GM21825 (cell line): ENCODE results near the gene FAM24A.
"Not testable (repeated sequence)": the region's sequence is repeated elsewhere in the genome, so short reads cannot be mapped to it uniquely, and the experiment has no call there.

Source experiments
- ATAC-seq: cut with Tn5 transposase; IDR thresholded peaks from one replicate; pipeline ENCODE4 v1.9.1; 2021; ENCODE audit warnings: mild to moderate bottlenecking, moderate library complexity; ENCODE audit not compliant: unreplicated experiment

The FAM24A gene, protein sequence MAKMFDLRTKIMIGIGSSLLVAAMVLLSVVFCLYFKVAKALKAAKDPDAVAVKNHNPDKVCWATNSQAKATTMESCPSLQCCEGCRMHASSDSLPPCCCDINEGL

DNA sequence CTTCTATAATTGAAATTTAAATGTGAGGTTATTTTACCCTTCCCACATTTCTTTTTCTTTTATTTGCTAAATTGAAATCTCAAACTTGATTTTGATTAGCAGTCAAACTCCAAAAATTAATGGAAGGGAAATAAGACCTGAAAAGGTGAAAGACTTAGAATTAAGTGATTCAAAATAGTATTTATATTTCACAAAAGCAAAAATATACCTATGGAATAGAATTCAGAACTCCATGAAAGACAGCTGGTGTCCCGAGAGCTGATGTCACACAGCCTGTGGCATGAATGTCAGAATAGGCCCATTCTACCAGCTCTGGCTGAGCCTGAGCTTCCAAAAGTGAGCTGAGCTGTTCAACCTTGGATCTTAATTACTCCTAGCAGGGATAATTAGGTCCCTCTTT lies at the start of gene FAM24A:
Gene FAM24A, plus strand, starts transcription at position 301 of the 400 bp plus-strand sequence. CDS start 1,025 bp downstream, outside the sequence.
- no peak for ATAC-seq

DNA sequence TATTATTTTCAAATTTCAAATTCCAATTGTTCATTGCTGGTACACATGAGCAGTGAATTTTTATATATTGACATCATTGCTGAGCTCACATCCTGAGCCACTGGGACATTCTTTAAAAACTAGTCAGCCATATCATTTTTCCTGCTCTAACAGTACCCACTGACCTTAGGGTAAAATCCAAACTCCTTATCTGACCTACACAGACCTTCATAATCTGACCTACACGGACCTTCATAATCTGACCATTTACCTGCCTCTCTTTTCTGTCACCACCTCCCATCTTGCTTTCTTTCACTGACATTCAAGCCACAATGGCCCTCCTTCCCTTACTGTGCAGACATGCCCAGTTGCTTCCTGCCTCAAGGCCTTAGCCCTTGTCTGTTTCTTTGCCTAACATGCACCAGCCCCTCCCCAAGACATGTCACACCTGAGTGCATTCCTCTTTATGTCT lies 48.7 kb upstream of the FAM24A start:
- ATAC-seq = no peak

DNA sequence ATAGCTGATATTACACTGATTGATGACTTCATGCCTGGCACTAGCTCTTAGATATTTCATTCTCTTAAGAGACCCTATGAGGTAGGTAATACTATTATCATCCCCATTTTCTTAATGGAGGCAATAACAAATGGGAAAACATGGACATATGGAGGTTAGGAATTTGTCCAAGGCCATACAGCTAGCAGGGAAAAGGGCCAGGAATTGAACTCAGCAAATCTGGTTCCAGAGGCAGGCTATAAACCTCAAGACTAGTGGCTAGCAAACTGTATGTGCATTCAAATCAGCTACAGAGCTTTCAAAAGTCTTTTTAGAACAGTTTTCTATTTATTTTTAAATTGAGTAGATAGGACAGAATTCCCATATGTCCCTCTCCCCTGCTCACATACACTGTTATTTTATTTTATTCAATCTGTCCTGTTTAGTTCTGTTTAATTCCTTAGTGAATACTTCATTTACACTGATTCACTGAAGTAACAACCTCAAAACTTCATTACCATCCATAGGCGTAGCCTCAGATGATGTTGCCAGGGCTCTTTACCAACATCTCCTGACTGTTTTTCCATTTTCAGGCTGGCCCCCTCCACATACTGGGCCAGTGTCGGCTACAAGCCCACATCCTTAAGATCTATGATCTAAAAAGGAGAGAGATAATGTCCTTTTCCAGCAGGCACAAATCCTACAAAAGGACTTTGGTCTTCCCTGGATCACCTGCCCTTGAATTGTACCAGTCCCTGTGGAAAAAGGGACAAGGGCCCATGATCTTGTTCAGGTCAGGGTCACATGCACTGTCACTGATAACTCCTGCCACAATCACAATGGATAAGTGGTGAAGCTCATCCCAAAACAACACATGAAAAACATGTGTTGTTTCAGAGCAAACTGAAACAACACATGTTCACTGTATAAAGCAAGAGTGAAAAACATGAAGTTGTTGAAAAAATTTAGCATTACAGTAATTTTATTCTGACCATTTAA lies 46.9 kb upstream of the FAM24A start:
- ATAC-seq = no peak

DNA sequence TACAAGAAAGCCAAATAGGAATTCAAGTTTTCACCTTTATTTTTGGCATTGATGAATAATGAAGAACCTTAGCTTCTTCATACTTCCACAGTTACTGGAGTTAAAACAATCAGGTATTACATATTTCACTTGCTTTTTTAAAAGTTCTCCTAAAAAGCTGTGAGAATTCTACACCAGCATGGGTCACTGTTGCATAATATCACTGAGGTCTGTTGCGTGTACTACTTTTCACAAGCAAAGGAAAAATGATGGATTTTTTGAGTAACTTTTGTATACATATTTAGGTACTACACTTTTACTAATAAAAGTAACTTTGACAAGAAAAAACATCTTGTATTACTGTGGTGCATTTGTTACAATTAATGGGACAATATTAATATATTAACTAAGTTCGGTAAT lies 46.2 kb upstream of the FAM24A start:
- ATAC-seq = no peak

DNA sequence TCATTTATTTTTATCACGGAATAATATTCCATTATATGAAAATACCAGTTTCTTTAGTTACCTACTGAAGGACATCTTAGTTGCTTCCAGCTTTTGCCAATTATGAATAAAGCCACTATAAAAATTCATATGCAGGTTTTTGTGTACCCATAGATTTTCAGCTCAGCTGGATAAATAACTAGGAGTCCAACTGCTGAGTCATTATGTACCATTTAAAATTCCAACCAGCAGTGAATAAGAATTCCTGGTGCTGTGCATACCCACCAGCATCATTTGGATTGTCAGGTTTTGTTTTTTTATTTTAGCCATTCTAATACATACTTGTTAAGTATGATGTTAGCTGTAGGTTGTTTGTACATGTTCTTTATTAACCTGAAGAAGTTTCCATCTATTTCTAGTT lies 45.5 kb upstream of the FAM24A start:
- no peak for ATAC-seq

DNA sequence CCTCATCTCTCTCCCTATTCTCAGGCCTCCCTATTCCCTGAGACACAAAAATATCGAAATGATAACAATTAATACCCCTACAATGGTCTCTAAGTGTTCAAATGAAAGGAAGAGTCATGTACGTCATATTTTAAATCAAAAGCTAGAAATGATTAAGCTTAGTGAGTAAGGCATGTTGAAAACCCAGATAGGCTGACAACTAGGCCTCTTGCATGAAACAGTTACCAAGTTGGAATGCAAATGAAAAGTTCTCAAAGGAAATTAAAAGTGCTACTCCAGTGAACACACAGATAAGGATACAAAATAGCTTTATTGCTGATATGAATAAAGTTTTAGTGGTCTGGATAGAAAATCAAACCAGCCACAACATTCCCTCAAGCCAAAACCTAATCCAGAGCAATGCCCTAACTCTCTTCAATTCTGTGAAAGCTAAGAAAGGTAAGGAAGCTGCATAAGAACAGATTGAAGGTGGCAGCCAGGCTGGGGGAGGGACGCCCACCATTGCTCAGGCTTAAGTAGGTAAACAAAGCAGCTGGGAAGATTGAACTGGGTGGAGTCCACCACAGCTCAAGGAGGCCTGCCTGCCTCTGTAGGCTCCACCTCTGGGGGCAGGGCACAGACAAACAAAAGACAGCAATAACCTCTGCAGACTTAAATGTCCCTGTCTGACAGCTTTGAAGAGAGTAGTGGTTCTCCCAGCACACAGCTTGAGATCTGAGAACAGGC lies 43.5 kb upstream of the FAM24A start:
- not testable (repeated sequence) for ATAC-seq

DNA sequence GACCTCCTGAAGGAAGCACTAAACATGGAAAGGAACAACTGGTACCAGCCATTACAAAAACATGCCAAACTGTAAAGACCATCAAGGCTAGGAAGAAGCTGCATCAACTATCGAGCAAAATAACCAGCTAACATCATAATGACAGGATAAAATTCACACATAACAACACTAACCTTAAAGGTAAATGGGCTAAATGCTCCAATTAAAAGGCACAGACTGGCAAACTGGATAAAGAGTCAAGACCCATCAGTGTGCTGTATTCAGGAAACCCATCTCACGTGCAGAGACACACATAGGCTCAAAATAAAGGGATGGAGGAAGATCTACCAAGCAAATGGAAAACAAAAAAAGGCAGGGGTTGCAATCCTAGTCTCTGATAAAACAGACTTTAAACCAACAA lies 41.6 kb upstream of the FAM24A start:
- not testable (repeated sequence) for ATAC-seq

DNA sequence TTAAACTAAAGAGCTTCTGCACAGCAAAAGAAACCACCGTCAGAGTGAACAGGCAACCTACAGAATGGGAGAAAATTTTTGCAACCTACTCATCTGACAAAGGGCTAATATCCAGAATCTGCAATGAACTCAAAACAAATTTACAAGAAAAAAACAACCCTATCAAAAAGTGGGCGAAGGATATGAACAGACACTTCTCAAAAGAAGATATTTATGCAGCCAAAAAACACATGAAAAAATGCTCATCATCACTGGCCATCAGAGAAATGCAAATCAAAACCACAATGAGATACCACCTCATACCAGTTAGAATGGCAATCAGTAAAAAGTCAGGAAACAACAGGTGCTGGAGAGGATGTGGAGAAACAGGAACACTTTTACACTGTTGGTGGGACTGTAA lies 38.5 kb upstream of the FAM24A start:
- not testable (repeated sequence) for ATAC-seq

DNA sequence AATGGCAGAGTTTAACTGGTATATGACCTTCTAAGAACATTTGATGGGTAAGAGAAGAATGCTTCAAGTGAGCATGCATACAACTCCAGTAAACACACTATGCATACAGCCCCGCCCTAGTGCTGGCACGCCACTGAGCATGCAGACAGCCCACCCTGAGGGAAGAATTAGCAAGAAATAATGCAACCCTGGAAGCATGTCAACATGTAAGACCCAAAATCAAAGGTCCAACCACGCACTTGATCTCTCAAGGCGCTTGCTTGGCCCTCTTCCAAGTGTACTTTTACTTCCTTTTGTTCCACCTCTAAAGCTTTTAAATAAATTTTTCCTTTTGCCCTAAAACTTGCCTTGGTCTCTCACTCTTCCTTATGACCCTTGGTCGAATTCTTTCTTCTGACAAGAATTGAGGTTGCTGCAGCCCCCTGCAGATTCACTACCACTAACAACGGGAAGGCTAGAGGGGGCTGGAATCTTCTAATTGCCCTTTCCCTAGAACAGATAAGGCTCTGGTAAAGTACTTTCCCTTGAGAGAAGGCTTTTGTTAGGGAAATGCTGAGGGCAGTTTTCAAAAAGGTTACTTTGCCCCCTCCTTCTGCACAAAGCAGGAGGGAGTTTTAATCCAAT lies 34.5 kb upstream of the FAM24A start:
- ATAC-seq = no peak

DNA sequence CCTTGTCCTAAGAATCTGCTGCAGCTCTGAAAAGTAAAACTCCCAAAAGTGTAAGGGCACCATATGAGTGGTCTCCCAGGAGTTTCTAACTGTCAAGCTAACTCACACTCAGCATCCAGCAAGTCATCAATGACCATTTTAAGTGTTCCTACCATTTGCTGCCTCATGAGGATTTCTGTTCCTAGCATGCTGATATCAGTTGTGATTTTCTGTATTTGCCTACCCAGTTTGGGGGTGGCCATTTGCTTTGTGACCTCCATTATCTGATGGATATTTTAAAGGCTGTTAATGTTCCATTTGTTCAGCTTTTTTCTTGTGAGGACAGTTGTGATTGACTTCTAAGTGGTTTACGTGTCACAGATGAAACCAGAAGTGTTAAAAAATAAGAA lies 33.9 kb upstream of the FAM24A start:
- no peak for ATAC-seq

DNA sequence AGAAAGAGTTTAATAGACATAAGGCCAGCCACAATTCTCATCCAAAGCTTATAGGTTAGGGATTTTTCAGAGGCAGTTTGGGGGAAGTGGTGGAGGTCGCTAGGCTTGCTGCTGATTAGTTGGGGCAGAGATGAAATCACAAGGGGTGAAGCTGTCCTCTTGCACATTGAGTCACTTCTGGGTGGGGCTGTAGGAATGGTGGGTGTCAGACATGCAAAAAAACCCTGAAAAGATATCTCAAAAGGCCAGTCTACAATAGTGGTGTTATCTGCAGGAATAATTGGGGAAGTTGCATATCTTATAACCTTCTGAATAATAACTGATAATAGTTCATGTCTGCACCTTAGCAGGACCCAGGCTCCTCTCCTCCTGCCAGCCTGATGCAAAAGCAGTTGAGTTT lies 33.1 kb upstream of the FAM24A start:
- no peak for ATAC-seq

DNA sequence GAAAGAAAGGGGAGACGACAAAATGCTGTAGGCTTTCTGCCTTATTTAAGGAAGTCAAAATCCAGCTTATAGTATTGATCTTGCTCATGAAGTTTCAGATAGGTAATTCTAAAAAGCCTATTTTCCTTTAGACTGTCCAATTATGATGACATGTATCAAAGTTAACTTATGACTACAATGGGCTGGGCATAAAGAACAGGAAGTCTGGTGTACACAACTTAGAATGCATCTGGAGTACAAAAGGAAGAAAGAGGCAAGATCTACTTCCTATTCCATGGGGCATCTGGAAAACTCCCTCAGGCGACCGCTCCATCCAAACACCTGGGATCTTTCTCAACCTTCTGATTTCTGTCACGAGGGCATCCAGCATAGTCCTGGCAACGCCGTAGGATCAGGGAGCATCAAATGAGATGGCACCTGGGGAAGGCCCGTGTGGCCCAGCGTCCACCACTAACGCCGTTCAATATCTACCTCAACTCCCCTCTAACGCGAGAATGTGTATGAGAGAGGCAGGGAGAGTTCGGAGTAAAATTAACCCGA lies 31.5 kb upstream of the FAM24A start:
- ATAC-seq = peak; percentile 18

DNA sequence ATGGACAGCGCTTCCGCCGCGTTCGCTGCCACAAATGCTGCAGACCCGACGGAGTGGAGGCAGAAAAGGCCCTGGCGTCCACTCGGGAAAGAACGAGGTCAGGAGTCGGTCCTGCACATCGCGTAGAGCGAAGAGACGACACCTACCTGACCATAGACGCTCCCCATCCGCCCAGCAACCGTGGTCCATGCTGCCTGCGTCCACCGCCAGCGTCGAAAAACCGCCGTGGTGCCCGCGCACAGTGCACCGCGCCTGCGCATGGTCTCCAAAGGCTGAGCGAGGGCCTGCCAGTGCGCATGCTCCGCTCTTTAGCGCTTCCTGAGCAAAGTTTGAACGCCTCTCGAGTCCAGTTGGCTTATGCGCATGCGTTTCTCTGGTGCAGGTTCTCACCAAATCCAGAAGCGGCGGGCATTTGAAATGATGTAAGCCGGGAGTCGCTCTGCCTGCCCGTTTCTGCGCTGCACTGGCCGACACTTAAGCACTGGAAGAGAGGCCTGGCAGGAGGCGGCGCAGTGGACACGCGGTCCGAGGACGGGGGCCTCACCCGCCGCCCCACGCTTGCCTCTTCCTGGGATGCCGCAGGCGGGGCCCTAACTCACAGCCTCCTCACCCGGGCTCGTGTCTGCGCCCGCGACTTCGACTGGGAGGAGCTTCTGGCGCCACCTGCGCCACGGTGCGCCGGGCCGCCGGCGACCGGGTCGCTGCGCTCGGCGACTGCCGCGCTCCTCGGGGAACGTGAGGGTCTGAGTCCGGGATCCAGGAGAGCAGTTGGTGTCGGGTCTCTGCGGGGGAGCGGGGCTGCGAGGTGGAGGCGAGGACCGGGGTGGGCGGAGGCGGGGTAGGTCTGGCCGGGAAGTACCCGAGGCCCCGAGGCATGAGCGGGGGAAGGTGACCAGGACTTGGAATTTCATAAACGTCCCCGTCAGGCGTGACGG lies 30.8 kb upstream of the FAM24A start, which contains the start of gene FAM24B:
Gene FAM24B, minus strand, starts transcription at position 243 of the 935 bp plus-strand sequence. CDS start 29,066 bp downstream, outside the sequence.
- ATAC-seq = peak; percentile 69

DNA sequence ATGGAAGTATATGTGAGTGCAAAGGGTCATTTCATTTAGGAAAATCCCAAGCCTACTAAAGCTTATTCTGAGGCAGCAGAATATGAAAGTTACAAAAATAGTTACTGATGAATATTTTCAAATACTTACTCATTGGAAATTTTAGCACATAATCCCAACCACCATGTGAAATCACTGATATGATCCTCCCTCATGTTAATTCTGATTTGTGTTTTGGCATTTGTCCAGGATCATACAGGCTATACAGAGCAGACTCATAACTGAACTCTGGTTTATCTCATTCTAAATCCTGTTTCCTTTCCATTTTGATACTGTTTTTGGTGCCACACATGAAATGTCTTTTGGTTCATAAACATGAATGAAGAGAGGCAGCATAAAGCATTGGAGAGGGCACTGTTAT lies 27.6 kb upstream of the FAM24A start:
- no peak for ATAC-seq

DNA sequence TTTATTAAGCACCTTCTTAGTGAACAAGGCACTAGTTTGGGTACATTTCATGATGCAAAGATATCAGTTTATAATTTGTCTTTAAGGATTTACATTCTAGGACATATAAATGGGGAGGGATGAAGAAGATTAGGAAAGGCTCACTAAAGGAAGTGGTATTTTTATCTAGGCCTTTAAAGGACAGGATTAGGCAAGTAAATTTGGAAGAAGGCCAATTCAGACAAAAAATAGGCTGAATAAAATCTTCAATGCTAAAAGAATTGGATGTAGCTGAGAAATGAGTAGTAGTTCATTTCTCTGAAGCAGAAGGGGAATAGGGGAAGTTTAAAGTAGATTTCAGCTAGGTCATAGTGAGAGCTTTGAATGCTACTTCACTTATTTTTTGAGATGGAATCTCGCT lies 26.2 kb upstream of the FAM24A start:
- no peak for ATAC-seq

DNA sequence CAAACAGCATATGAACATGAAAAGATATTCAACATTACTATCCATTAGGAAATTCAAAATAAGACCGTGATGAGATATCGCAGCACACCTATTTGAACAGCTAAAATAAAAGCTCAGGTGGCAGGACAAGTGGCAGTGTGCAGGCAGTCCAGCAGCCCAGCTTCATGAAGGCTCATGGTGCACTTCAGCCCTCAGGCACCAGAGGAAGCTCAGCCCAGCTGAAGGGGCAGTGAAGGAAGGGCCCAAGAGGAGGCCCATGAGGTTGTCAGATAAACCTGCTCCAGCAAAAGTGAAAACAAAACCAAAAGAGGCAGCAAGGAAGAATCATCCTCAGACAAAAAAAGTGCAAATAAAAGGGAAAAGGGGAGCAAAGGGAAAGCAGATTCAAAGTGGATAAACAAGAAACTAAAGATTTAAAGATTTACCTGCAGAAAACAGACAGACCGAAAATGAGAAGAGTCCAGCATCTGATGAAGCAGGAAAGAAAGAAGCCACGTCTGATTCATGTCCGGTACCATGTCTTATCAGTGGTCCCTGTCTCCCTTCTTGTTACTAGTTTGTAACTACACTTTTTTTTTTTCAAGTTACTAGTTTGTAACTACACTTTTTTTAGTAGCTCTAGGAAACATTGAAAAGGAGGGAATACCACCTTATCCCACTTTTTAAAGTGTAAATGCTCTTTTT lies 16.0 kb upstream of the FAM24A start:
- ATAC-seq = no peak

DNA sequence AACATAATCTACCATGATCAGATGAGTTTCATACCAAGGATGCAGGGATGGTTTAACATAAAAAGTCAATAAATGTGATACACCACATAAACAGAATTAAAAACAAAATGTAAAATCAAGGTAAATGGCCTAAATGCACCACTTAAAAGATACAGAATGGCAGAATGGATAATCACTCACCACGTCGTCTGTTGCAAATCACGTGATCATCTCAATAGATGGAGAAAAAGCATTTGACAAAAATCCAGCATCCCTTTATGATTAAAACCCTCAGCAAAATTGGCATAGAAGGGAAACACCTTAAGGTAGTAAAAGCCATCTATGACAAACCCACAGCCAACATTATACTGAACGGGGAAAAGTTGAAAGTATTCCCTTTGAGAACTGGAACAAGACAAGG lies 6.5 kb upstream of the FAM24A start:
- ATAC-seq = not testable (repeated sequence)

DNA sequence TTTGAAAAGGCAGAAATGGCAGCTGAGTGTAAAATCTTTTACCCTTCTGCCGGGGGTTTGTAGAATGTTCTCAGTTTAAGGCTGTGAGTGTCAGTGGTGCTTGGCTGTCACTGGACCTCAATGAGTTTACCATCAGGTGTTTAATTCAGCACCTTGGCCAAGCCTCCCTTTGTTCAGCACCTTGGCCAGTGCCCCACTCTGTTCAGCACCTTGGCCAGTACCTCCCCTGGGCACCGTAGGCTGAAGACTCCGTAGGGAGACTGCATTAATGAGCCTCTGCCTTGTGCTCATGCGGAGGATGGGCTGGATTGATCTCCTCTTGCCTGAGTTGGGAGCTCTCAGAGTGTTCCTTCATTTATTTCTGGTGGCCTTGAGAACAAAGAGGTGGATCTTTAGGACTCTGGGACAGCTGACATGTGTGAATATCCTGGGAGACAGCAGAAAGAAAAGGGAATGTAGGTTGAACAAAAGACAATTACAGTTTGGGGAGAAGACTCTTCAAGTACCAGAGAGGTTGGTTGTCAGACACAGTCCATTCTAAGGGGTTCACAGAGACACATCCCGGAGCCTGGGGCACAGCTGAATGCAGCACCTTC lies 1.6 kb downstream of the FAM24A start:
- no peak for ATAC-seq

DNA sequence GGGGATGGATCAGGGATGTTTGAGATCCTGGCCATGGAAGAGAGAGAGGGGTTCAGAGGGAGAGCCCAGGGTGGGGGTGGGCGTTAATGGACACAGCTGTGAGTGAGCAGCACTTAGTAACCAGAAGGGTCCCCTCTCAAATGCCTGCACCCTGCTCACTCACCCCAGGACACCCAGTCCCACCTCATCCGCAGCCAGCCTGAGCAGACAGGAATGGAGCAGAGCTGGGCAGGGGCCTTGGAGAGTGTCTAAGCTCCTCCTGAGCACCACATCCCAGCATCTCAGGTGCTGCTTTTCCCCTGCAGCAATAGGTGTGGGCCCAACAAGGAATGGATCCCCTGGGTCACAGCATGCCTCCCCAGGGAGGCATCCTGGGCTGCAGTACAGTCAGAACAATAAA lies 5.3 kb downstream of the FAM24A start:
- ATAC-seq = no peak
